ENCODE results near the gene PIK3CB.

DNA sequence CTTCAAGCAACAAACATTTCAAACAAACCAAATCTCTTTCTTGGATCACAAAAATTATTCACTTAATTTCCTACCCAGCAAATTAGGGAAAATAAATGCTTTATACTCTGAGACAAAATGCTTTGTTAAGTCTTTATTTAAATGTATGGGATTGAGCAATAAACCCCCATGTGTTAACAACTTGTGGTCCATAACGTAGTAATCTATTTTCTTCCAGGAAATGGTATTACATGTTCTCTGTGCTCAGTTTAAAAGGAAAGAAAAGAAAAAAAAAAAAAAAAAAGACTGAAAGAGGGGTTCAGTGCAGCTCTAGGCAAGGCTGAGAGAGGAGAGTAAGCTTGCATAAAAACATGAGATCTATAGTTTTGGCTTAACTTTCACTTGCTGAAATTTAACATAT, 102.3 kb downstream of the PIK3CB start:
- TF ChIP-seq, protein P1, sequence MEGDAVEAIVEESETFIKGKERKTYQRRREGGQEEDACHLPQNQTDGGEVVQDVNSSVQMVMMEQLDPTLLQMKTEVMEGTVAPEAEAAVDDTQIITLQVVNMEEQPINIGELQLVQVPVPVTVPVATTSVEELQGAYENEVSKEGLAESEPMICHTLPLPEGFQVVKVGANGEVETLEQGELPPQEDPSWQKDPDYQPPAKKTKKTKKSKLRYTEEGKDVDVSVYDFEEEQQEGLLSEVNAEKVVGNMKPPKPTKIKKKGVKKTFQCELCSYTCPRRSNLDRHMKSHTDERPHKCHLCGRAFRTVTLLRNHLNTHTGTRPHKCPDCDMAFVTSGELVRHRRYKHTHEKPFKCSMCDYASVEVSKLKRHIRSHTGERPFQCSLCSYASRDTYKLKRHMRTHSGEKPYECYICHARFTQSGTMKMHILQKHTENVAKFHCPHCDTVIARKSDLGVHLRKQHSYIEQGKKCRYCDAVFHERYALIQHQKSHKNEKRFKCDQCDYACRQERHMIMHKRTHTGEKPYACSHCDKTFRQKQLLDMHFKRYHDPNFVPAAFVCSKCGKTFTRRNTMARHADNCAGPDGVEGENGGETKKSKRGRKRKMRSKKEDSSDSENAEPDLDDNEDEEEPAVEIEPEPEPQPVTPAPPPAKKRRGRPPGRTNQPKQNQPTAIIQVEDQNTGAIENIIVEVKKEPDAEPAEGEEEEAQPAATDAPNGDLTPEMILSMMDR (tag by site-specific recombination; IDR thresholded peaks at IDR 0.05): no peak
- TF ChIP-seq, protein P2, sequence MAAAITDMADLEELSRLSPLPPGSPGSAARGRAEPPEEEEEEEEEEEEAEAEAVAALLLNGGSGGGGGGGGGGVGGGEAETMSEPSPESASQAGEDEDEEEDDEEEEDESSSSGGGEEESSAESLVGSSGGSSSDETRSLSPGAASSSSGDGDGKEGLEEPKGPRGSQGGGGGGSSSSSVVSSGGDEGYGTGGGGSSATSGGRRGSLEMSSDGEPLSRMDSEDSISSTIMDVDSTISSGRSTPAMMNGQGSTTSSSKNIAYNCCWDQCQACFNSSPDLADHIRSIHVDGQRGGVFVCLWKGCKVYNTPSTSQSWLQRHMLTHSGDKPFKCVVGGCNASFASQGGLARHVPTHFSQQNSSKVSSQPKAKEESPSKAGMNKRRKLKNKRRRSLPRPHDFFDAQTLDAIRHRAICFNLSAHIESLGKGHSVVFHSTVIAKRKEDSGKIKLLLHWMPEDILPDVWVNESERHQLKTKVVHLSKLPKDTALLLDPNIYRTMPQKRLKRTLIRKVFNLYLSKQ (tag by site-specific recombination; IDR thresholded peaks at IDR 0.05; ENCODE audit: borderline replicate concordance): no peak
- TF ChIP-seq ZBTB1 (tag by site-specific recombination; IDR thresholded peaks at IDR 0.05) (no peak), ZNF121 (tag by site-specific recombination; IDR thresholded peaks at IDR 0.05) (no peak), REPIN1 (tag by site-specific recombination; IDR thresholded peaks at IDR 0.05; ENCODE audit: low read depth) (no peak), ZNF184 (tag by site-specific recombination; IDR thresholded peaks at IDR 0.05) (no peak), ZNF274 (IDR thresholded peaks at IDR 0.05; ENCODE audit: low read length) (no peak), ZNF274 (tag by site-specific recombination; IDR thresholded peaks at IDR 0.05; ENCODE audit: borderline replicate concordance) (no peak), HOXA7 (CRISPR knock-in tag; IDR thresholded peaks at IDR 0.05; ENCODE audit: borderline replicate concordance) (no peak), ZNF114 (tag by site-specific recombination; IDR thresholded peaks at IDR 0.05) (no peak), ZNF292 (tag by site-specific recombination; IDR thresholded peaks at IDR 0.05; ENCODE audit: borderline replicate concordance, low read depth) (no peak), YY1 (tag by site-specific recombination; IDR thresholded peaks at IDR 0.05) (no peak), ZNF416 (tag by site-specific recombination; IDR thresholded peaks at IDR 0.05) (no peak)
- TF ChIP-seq, protein P3, sequence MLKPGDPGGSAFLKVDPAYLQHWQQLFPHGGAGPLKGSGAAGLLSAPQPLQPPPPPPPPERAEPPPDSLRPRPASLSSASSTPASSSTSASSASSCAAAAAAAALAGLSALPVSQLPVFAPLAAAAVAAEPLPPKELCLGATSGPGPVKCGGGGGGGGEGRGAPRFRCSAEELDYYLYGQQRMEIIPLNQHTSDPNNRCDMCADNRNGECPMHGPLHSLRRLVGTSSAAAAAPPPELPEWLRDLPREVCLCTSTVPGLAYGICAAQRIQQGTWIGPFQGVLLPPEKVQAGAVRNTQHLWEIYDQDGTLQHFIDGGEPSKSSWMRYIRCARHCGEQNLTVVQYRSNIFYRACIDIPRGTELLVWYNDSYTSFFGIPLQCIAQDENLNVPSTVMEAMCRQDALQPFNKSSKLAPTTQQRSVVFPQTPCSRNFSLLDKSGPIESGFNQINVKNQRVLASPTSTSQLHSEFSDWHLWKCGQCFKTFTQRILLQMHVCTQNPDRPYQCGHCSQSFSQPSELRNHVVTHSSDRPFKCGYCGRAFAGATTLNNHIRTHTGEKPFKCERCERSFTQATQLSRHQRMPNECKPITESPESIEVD (tag by site-specific recombination; IDR thresholded peaks at IDR 0.05): no peak
- TF ChIP-seq, protein P4, sequence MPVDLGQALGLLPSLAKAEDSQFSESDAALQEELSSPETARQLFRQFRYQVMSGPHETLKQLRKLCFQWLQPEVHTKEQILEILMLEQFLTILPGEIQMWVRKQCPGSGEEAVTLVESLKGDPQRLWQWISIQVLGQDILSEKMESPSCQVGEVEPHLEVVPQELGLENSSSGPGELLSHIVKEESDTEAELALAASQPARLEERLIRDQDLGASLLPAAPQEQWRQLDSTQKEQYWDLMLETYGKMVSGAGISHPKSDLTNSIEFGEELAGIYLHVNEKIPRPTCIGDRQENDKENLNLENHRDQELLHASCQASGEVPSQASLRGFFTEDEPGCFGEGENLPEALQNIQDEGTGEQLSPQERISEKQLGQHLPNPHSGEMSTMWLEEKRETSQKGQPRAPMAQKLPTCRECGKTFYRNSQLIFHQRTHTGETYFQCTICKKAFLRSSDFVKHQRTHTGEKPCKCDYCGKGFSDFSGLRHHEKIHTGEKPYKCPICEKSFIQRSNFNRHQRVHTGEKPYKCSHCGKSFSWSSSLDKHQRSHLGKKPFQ (tag by site-specific recombination; IDR thresholded peaks at IDR 0.05): no peak

All from HEK293 (cell line).